ENCODE measurements around the gene SPRR4. TPM values are rescaled to one million over a fixed set of nuclear protein-coding genes. Genes with fewer than 3 reads are reported as not detected.

The SPRR4 gene
- total RNA-seq, 4 donors from 2014 or later: not detected

DNA sequence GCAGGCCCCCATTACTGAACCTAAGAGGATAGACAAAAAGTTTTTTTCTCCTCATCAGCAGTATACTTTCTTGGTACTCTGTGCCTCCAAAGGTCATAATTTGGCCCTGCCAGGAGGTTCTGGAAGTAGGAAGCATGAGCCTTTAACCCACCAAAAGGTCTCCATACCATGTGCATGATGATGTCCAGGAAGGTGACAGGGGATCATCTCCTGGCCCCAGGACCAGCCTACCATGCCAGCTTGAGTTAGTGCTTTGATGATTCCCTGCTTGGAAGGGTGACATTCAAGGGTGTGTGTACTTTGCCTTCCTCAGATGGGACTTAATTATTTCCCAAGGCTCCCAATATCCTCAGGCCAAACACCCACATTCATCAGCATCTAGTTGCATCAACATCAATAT is 7.2 kb downstream of the SPRR4 start:
- no peak for ATAC-seq (ENCODE audit: low FRiP score)
- no peak for DNase-seq (ENCODE audit: low spot score)
- TF ChIP-seq, protein P1, sequence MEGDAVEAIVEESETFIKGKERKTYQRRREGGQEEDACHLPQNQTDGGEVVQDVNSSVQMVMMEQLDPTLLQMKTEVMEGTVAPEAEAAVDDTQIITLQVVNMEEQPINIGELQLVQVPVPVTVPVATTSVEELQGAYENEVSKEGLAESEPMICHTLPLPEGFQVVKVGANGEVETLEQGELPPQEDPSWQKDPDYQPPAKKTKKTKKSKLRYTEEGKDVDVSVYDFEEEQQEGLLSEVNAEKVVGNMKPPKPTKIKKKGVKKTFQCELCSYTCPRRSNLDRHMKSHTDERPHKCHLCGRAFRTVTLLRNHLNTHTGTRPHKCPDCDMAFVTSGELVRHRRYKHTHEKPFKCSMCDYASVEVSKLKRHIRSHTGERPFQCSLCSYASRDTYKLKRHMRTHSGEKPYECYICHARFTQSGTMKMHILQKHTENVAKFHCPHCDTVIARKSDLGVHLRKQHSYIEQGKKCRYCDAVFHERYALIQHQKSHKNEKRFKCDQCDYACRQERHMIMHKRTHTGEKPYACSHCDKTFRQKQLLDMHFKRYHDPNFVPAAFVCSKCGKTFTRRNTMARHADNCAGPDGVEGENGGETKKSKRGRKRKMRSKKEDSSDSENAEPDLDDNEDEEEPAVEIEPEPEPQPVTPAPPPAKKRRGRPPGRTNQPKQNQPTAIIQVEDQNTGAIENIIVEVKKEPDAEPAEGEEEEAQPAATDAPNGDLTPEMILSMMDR (IDR thresholded peaks at IDR 0.05): no peak

DNA sequence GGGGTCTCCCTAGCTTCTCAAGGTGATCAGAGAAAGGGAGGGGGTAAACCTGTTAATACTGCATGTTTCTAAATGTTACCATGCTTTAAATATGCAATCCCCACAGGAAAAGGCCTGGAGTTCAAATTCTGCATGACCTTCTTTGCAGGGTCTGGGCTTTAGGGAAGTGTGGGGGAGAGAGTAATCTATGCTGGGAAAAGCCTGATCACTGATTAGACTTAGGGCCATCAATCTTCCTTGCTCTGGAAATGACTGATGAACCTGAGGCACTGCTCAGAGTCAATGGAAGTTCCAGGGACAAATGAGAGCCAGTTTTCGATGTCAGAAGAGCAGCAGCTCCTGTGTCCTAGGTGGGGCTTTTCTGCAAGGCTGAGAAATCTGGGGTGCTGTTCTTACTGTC is 10.2 kb downstream of the SPRR4 start:
- TF ChIP-seq, protein P1 (IDR thresholded peaks at IDR 0.05): no peak
- ATAC-seq (ENCODE audit: low FRiP score) (no peak), DNase-seq (ENCODE audit: low spot score) (no peak)

GRCh38 chr1:152981146-152981871 is 10.9 kb downstream of the SPRR4 start:
- TF ChIP-seq, protein P1 (IDR thresholded peaks at IDR 0.05): no peak
- no peak for ATAC-seq (ENCODE audit: low FRiP score)
- DNase-seq (ENCODE audit: low spot score): no peak

DNA sequence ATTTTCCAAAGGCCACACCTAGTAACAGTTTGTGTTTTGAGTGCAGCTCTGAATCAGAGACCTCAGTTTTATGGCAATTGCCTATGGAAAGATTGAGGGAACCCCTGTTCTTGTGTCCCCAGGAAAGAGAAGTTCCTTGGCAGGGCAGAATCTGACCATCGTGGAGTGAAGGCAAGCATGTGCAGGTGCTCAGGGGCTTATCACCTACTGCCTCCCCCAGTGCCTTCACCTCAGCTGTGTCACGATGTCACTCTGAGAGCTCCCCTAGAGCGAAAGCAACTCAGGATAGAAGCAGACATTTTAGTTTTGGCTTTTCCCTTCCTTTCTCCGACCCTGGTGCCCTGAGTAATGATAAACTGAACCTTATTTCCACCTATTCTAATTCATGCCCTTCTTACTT is 11.6 kb downstream of the SPRR4 start:
- DNase-seq (ENCODE audit: low spot score): no peak
- ATAC-seq (ENCODE audit: low FRiP score): no peak
- TF ChIP-seq, protein P1 (IDR thresholded peaks at IDR 0.05): no peak

- ATAC-seq (ENCODE audit: low FRiP score) (no peak), DNase-seq (ENCODE audit: low spot score) (no peak)
- TF ChIP-seq, protein P1 (IDR thresholded peaks at IDR 0.05): no peak
Observed at GRCh38 chr1:152983234-152983633, 12.8 kb downstream of the SPRR4 start.

- no peak for ATAC-seq (ENCODE audit: low FRiP score)
- DNase-seq (ENCODE audit: low spot score): no peak
- TF ChIP-seq, protein P1 (IDR thresholded peaks at IDR 0.05): no peak
Observed at GRCh38 chr1:152983743-152984142, 13.3 kb downstream of the SPRR4 start, which contains the start of gene SPRR1A. Gene SPRR1A (plus strand): TSS chr1:152984081. CDS start chr1:152985231, 1,150 bp downstream.

DNA sequence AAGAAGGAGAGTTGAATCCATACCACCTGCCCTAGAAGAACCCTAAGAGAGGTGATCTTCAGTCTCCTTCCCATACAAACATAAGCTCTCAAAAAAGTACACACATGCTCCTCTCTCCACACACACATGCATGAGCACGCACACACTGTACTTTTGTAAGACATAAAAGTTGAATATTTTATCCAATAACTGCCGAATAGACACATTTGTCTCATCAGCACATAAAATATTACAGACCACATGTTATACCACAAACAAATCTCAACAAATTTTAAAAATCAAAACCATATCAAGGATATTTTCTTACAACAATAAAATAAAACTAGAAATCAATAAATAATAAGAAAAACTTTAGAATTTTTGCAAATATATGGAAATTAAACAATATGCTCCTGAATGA is 16.1 kb downstream of the SPRR4 start:
- TF ChIP-seq, protein P1 (IDR thresholded peaks at IDR 0.05): no peak
- DNase-seq (ENCODE audit: low spot score): no peak
- no peak for ATAC-seq (ENCODE audit: low FRiP score)
